H1 (cell line): ENCODE data around the gene CHST3. TPM values are rescaled to one million over a fixed set of nuclear protein-coding genes. Genes with fewer than 3 reads are reported as not detected.

Experiments used
- CTCF ChIA-PET: fragments of 300-600 bp; sonication (Branson Sonifier 250); formaldehyde crosslinking; loops from one replicate; lab custom pipeline; 2021; ENCODE audit not compliant: partially characterized antibody; lab: Charles Lee
- POLR2A ChIA-PET: fragments of 300-600 bp; sonication (Branson Sonifier 250); formaldehyde crosslinking; loops from one replicate; lab custom pipeline; 2021; ENCODE audit warnings: inconsistent platforms; ENCODE audit not compliant: partially characterized antibody; lab: Charles Lee
- DNase-seq, 2 experiments: peaks; one replicate each; pipeline versions ENCODE4 v3.0.0 to v3.0.0-alpha.2; 2010 to 2022; ENCODE audit warnings: low spot score in 2 of 2, low read depth in 1 of 2, mixed read lengths in 1 of 2
- FAIRE-seq: peaks from 2 replicates; lab custom pipeline; 2011; peaks lifted over from hg19 to GRCh38; lab: Jason Lieb, UNC
- H2AFZ ChIP-seq: 2 replicates; pipeline ENCODE4 v1.8.1; 2012; ENCODE audit warnings: low read length, inconsistent platforms
- H2AK5ac ChIP-seq: 2 replicates; pipeline ENCODE4 v1.6.1; 2013; ENCODE audit warnings: low read depth, low read length
- H2BK120ac ChIP-seq: replicated peaks from 2 replicates; pipeline ENCODE3; 2013; ENCODE audit warnings: low read depth, low read length, inconsistent platforms
- H2BK12ac ChIP-seq: 2 replicates; pipeline ENCODE4 v1.6.1; 2013; ENCODE audit warnings: low read depth, low read length
- H2BK15ac ChIP-seq: 2 replicates; pipeline ENCODE4 v1.6.1; 2013; ENCODE audit warnings: low read length
- H2BK20ac ChIP-seq: 2 replicates; pipeline ENCODE4 v1.6.1; 2013; ENCODE audit warnings: low read length
- H2BK5ac ChIP-seq: 2 replicates; pipeline ENCODE4 v1.6.1; 2013; ENCODE audit warnings: low read depth, low read length
- H3K14ac ChIP-seq: 2 replicates; pipeline ENCODE4 v1.6.1; 2013; ENCODE audit warnings: inconsistent platforms; ENCODE audit not compliant: insufficient read length
- H3K18ac ChIP-seq: 2 replicates; pipeline ENCODE4 v1.6.1; 2013; ENCODE audit warnings: low read length; ENCODE audit errors: extremely low read depth
- H3K23ac ChIP-seq: 2 replicates; pipeline ENCODE4 v1.6.1; 2013; ENCODE audit warnings: inconsistent platforms; ENCODE audit not compliant: insufficient read length
- H3K23me2 ChIP-seq: 2 replicates; pipeline ENCODE4 v1.6.1; 2013; ENCODE audit warnings: low read depth, low read length
- H3K27ac ChIP-seq: 2 replicates; pipeline ENCODE4 v1.6.1; 2011; ENCODE audit warnings: low read depth, low read length, inconsistent platforms
- H3K27me3 ChIP-seq, 4 experiments: replicated peaks in 1 of 4; 1 replicate in 1 of 4; 2 replicates in 3 of 4; pipeline versions ENCODE4 v1.6.1 to v1.8.1; 2011 to 2013; ENCODE audit warnings: low read length in 3 of 4, mild to moderate bottlenecking in 3 of 4, inconsistent platforms in 2 of 4, mixed read lengths in 2 of 4, moderate library complexity in 1 of 4; ENCODE audit not compliant: control insufficient read depth in 3 of 4, insufficient read depth in 3 of 4; ENCODE audit errors: extremely low read depth in 1 of 4
- H3K36me3 ChIP-seq, 4 experiments: 2 replicates each; pipeline versions ENCODE4 v1.6.1 to v1.8.1; 2011 to 2013; ENCODE audit warnings: mild to moderate bottlenecking in 4 of 4, low read length in 3 of 4, moderate library complexity in 2 of 4, control low read depth in 1 of 4, inconsistent platforms in 1 of 4; ENCODE audit not compliant: insufficient read depth in 4 of 4, control insufficient read depth in 2 of 4
- H3K4ac ChIP-seq: replicated peaks from 2 replicates; pipeline ENCODE3; 2013; ENCODE audit warnings: low read length, low read depth, mixed read lengths, inconsistent platforms; ENCODE audit not compliant: insufficient read length
- H3K4me1 ChIP-seq, 4 experiments: replicated peaks in 1 of 4; 1 replicate in 1 of 4; 2 replicates in 3 of 4; pipeline versions ENCODE4 v1.6.1 to v1.8.1; 2011 to 2013; ENCODE audit warnings: low read length in 3 of 4, inconsistent platforms in 2 of 4, mixed read lengths in 1 of 4; ENCODE audit not compliant: insufficient read depth in 4 of 4, control insufficient read depth in 3 of 4
- H3K4me2 ChIP-seq, 2 experiments: 2 replicates each; pipeline versions ENCODE4 v1.6.1 to v1.8.1; 2011 to 2013; ENCODE audit warnings: low read depth in 2 of 2, low read length in 2 of 2, control low read depth in 1 of 2, inconsistent platforms in 1 of 2, mild to moderate bottlenecking in 1 of 2; ENCODE audit not compliant: insufficient read depth in 1 of 2
- H3K4me3 ChIP-seq, 4 experiments: fragments of 200-600, 300-600 bp in 1 of 4; sonication (generic), shearing (Covaris generic), sonication (Bioruptor Twin) in 1 of 4; 2 replicates each; pipeline versions ENCODE4 v1.5.1 to v1.8.1; 2011 to 2016; ENCODE audit warnings: low read length in 4 of 4, low read depth in 3 of 4, control low read depth in 2 of 4, inconsistent platforms in 2 of 4, mild to moderate bottlenecking in 2 of 4, mixed read lengths in 1 of 4, moderate library complexity in 1 of 4; ENCODE audit not compliant: insufficient read depth in 2 of 4; ENCODE audit errors: extremely low read depth in 1 of 4
- H3K56ac ChIP-seq: replicated peaks from 2 replicates; pipeline ENCODE3; 2013; ENCODE audit warnings: low read depth, mild to moderate bottlenecking, mixed read lengths, low read length, inconsistent platforms; ENCODE audit not compliant: insufficient read length
- H3K79me1 ChIP-seq: 2 replicates; pipeline ENCODE4 v1.6.1; 2013; ENCODE audit warnings: low read depth, low read length, control low read depth
- H3K79me2 ChIP-seq, 2 experiments: 2 replicates each; pipeline versions ENCODE4 v1.6.1 to v1.8.1; 2012 to 2013; ENCODE audit warnings: low read length in 2 of 2, mild to moderate bottlenecking in 2 of 2, inconsistent platforms in 1 of 2; ENCODE audit not compliant: insufficient read depth in 2 of 2, control insufficient read depth in 1 of 2
- H3K9ac ChIP-seq, 4 experiments: replicated peaks in 1 of 4; 1 replicate in 1 of 4; 2 replicates in 3 of 4; pipeline versions ENCODE4 v1.6.1 to v1.8.1; 2011 to 2013; ENCODE audit warnings: low read depth in 3 of 4, low read length in 3 of 4, control low read depth in 2 of 4, mild to moderate bottlenecking in 2 of 4, moderate library complexity in 2 of 4, inconsistent platforms in 1 of 4; ENCODE audit errors: extremely low read depth in 1 of 4
- H3K9me3 ChIP-seq, 2 experiments: 2 replicates each; pipeline versions ENCODE4 v1.6.1 to v1.8.1; 2012 to 2013; ENCODE audit warnings: mild to moderate bottlenecking in 2 of 2, moderate library complexity in 2 of 2, control low read depth in 1 of 2, inconsistent platforms in 1 of 2, low read depth in 1 of 2, low read length in 1 of 2, mixed read lengths in 1 of 2; ENCODE audit not compliant: insufficient read depth in 2 of 2
- H4K20me1 ChIP-seq, 2 experiments: replicated peaks in 1 of 2; 2 replicates each; pipeline versions ENCODE3 to v1.8.1; 2011 to 2013; ENCODE audit warnings: inconsistent platforms in 2 of 2, low read length in 2 of 2, mild to moderate bottlenecking in 1 of 2; ENCODE audit not compliant: insufficient read depth in 2 of 2, control insufficient read depth in 1 of 2
- H4K5ac ChIP-seq: 2 replicates; pipeline ENCODE4 v1.6.1; 2013; ENCODE audit warnings: low read length, low read depth, mixed read lengths, inconsistent platforms; ENCODE audit not compliant: insufficient read length
- H4K8ac ChIP-seq: 2 replicates; pipeline ENCODE4 v1.8.0; 2013; ENCODE audit warnings: mild to moderate bottlenecking, moderate library complexity, low read length, inconsistent platforms; ENCODE audit not compliant: insufficient read depth; ENCODE audit errors: extremely low read depth
- H4K91ac ChIP-seq: replicated peaks from 2 replicates; pipeline ENCODE3; 2013; ENCODE audit warnings: low read length, mixed read lengths, inconsistent platforms; ENCODE audit not compliant: insufficient read length
- CBX8 ChIP-seq: fragments of 300-800, 300-1000 bp; sonication (generic); IDR thresholded peaks from 2 replicates; pipeline ENCODE4 v1.7.1; 2016; ENCODE audit warnings: low read depth, low read length, borderline replicate concordance
- CEBPB ChIP-seq: IDR thresholded peaks from 2 replicates; pipeline ENCODE4 v1.6.1; 2012; ENCODE audit warnings: low read depth, low read length
- CTCF ChIP-seq, 3 experiments: IDR thresholded peaks; 1 replicate in 2 of 3; 2 replicates in 1 of 3; pipeline versions ENCODE4 v1.5.1 to v1.6.1; 2011; ENCODE audit warnings: low read length in 3 of 3, mild to moderate bottlenecking in 3 of 3, inconsistent platforms in 2 of 3, low read depth in 1 of 3, moderate library complexity in 1 of 3; ENCODE audit not compliant: insufficient read depth in 1 of 3; ENCODE audit errors: control extremely low read depth in 1 of 3
- EZH2 ChIP-seq: fragments of 200-600 bp; sonication (generic); IDR thresholded peaks from 2 replicates; pipeline ENCODE4 v1.7.1; 2012; ENCODE audit warnings: low read depth, mild to moderate bottlenecking, moderate library complexity, low read length, inconsistent platforms; ENCODE audit not compliant: severe bottlenecking
- GTF2F1 ChIP-seq: IDR thresholded peaks from 2 replicates; pipeline ENCODE4 v1.6.1; 2012; ENCODE audit warnings: low read depth, low read length, improper control_type of control experiment, borderline replicate concordance
- KDM4A ChIP-seq: IDR thresholded peaks from one replicate; pipeline ENCODE4 v1.7.1; 2012; ENCODE audit warnings: low read depth, mild to moderate bottlenecking, moderate library complexity, low read length, inconsistent platforms; ENCODE audit not compliant: severe bottlenecking
- RAD21 ChIP-seq, 2 experiments: IDR thresholded peaks in 1 of 2; conservative IDR thresholded peaks in 1 of 2; 2 replicates each; pipeline ENCODE4 v1.6.1; 2011; ENCODE audit warnings: low read depth in 2 of 2, low read length in 2 of 2, improper control_type of control experiment in 1 of 2, inconsistent platforms in 1 of 2, mild to moderate bottlenecking in 1 of 2, moderate library complexity in 1 of 2
- ZNF274 ChIP-seq: IDR thresholded peaks from 2 replicates; pipeline ENCODE4 v1.7.0; 2012; ENCODE audit warnings: low read length, borderline replicate concordance; ENCODE audit errors: extremely low read depth
- WGBS, 2 experiments: shearing (Covaris generic) in 1 of 2; methylation state at CpG; one replicate each; pipeline versions ENCODE4 v1.1.6 to v1.1.7; 2013 to 2015; ENCODE audit warnings: low lambda C conversion rate in 2 of 2, mixed read lengths in 2 of 2, inconsistent platforms in 1 of 2, low coverage in 1 of 2, missing lambda C conversion rate in 1 of 2; ENCODE audit not compliant: insufficient replicate concordance in 2 of 2, insufficient coverage in 1 of 2, insufficient read length in 1 of 2; ENCODE audit errors: extremely low coverage in 1 of 2, missing lambda C conversion rate in 1 of 2; 5-methylcytosine and 5-hydroxymethylcytosine counted together
- polyA plus RNA-seq, 7 experiments: library from polyadenylated mRNA; depleted of rRNA in 3 of 7; stranded (reverse) in 5 of 7; unstranded in 2 of 7; fragments of >200 nt in 5 of 7; fragments of 200-250 nt in 2 of 7; gene quantifications; 1 replicate in 5 of 7; 2 replicates in 1 of 7; 4 replicates in 1 of 7; pipeline versions ENCODE4 v1.2.1 to v1.2.3, GENCODE V29; 2011 to 2013; ENCODE audit warnings: missing spikeins in 2 of 7, mixed read lengths in 2 of 7
- total RNA-seq: library from RNA; stranded (reverse); fragmentation: NEBNext Ultra II Directional; extraction: Animal tissue kit (Norgen Biotek cat#: 25700); gene quantifications from 2 replicates; pipeline ENCODE4 v1.2.1, GENCODE V29; 2021

CHST3 gene
- total and polyA plus RNA-seq, 2 of the 8 experiments (the other 6 are each of a cell fraction or from before 2014, with no cell fraction given) = 2.0 to 5.8 TPM

GRCh38 chr10:71982269-71983178 lies 18.3 kb downstream of the CHST3 start:
- Histone ChIP-seq H3K18ac (no peak overlapping the region), H2BK120ac (no peak overlapping the region), H4K91ac (no peak overlapping the region), H3K79me2 (no peaks in the 10 kb centered on the region), H2BK20ac (no peak overlapping the region), H3K9ac (no peak overlapping the region), H3K23ac (no peak overlapping the region), H3K36me3 (no peaks in the 10 kb centered on the region), H2BK15ac (no peak overlapping the region), H3K4me1 (peaks cover 0 to 11% (median 4%) of the 10 kb centered on the region in 4 experiments; a peak in 4 of 7 replicates), H3K23me2 (no peaks in the 10 kb centered on the region), H3K4me3 (no peak overlapping the region), H4K20me1 (no peaks in the 10 kb centered on the region), H3K9me3 (no peaks in the 10 kb centered on the region), H3K56ac (no peak overlapping the region), H2AFZ (no peak overlapping the region), H2AK5ac (no peak overlapping the region), H3K14ac (no peak overlapping the region), H3K79me1 (no peaks in the 10 kb centered on the region; the same call in 1 of the 2 replicates), H3K4me2 (no peak overlapping the region), H3K27ac (no peak overlapping the region), H2BK12ac (no peak overlapping the region), H3K27me3 (no peaks in the 10 kb centered on the region), H4K8ac (no peak overlapping the region), H2BK5ac (no peak overlapping the region), H4K5ac (no peak overlapping the region), H3K4ac (no peak overlapping the region)
- DNase-seq (no peak), FAIRE-seq (no peak)
- POLR2A ChIA-PET = interaction anchor here (0.5 to 1.2 kb wide), 2 partner anchors 12 to 18 kb away, joined by 3 to 4 read pairs; partner anchors contain the start of gene CHST3
- TF ChIP-seq CTCF (IDR thresholded peaks at IDR 0.05; ENCODE audit: control extremely low read depth in 1 of 3, insufficient read depth in 1 of 3, low read depth in 1 of 3, low read length in 3 of 3) (peak; percentile 32 to 63 (median 56)), CEBPB (no peak), CBX8 (no peak), KDM4A (no peak), GTF2F1 (no peak), EZH2 (no peak), RAD21 (IDR thresholded peaks at IDR 0.05 in 1 of 2, conservative IDR thresholded peaks at IDR 0.05 in 1 of 2; ENCODE audit: low read depth in 2 of 2, low read length in 2 of 2) (peak in 1 of 2 experiments; percentile 26; a peak in 1 of 4 replicates), ZNF274 (no peak)
- CTCF ChIA-PET = interaction anchor here (0.6 to 3.5 kb wide), 17 partner anchors 9 to 493 kb away, joined by 3 to 24 read pairs (median 4); no protein-coding TSS in a partner anchor
- 91% methylated on average over 10 of the region's 10 CpGs; no CpG with 5 or more reads in 1 of the 2 experiments for WGBS, 2 experiments
